ENCODE data around the gene KIAA1217.

GRCh38 chr10:24340446-24340845 lies 131.5 kb downstream of the KIAA1217 start:
- TF ChIP-seq POLR2A (IDR thresholded peaks at IDR 0.05; ENCODE audit: low read length) (no peak), GATA1 (IDR thresholded peaks at IDR 0.05; ENCODE audit: low read depth, low read length) (no peak)
